ENCODE results near the gene SPAG16.

The SPAG16 gene

GRCh38 chr2:213806125-213806726, 522.0 kb downstream of the SPAG16 start:
- DNase-seq (ENCODE audit: low read depth, low spot score): no peak

- no peak for DNase-seq (ENCODE audit: low read depth, low spot score)
Observed at GRCh38 chr2:213816583-213816982, 532.3 kb downstream of the SPAG16 start.

GRCh38 chr2:213818436-213818835, 534.2 kb downstream of the SPAG16 start:
- no peak for DNase-seq (ENCODE audit: low read depth, low spot score)

- DNase-seq (ENCODE audit: low read depth, low spot score): no peak
Observed at GRCh38 chr2:213834331-213834730, 550.1 kb downstream of the SPAG16 start.

GRCh38 chr2:213834746-213835145, 550.5 kb downstream of the SPAG16 start:
- DNase-seq (ENCODE audit: low read depth, low spot score): no peak

- DNase-seq (ENCODE audit: low read depth, low spot score): no peak
Observed at GRCh38 chr2:213846856-213847255, 562.6 kb downstream of the SPAG16 start.

GRCh38 chr2:213847316-213847715, 563.1 kb downstream of the SPAG16 start:
- DNase-seq (ENCODE audit: low read depth, low spot score): no peak

GRCh38 chr2:213848631-213849030, 564.4 kb downstream of the SPAG16 start:
- DNase-seq (ENCODE audit: low read depth, low spot score): no peak

GRCh38 chr2:213861638-213862037, 577.4 kb downstream of the SPAG16 start:
- no peak for DNase-seq (ENCODE audit: low read depth, low spot score)

- DNase-seq (ENCODE audit: low read depth, low spot score): no peak
Observed at GRCh38 chr2:213862407-213863076, 578.3 kb downstream of the SPAG16 start.

GRCh38 chr2:213863541-213863940, 579.3 kb downstream of the SPAG16 start:
- no peak for DNase-seq (ENCODE audit: low read depth, low spot score)

- DNase-seq (ENCODE audit: low read depth, low spot score): no peak
Observed at GRCh38 chr2:213868526-213868925, 584.3 kb downstream of the SPAG16 start.

GRCh38 chr2:213885485-213885884, 601.2 kb downstream of the SPAG16 start:
- DNase-seq (ENCODE audit: low read depth, low spot score): no peak

GRCh38 chr2:213914510-213914909, 630.2 kb downstream of the SPAG16 start:
- DNase-seq (ENCODE audit: low read depth, low spot score): no peak

- DNase-seq (ENCODE audit: low read depth, low spot score): no peak
Observed at GRCh38 chr2:213920014-213920413, 635.8 kb downstream of the SPAG16 start.

GRCh38 chr2:213923543-213923942, 639.3 kb downstream of the SPAG16 start:
- DNase-seq (ENCODE audit: low read depth, low spot score): no peak

- no peak for DNase-seq (ENCODE audit: low read depth, low spot score)
Observed at GRCh38 chr2:213934560-213934959, 650.3 kb downstream of the SPAG16 start.

- no peak for DNase-seq (ENCODE audit: low read depth, low spot score)
Observed at GRCh38 chr2:213958086-213958485, 673.8 kb downstream of the SPAG16 start.

GRCh38 chr2:213959589-213959988, 675.3 kb downstream of the SPAG16 start:
- DNase-seq (ENCODE audit: low read depth, low spot score): no peak

- DNase-seq (ENCODE audit: low read depth, low spot score): no peak
Observed at GRCh38 chr2:213971536-213971935, 687.3 kb downstream of the SPAG16 start.

GRCh38 chr2:213980883-213981282, 696.6 kb downstream of the SPAG16 start:
- DNase-seq (ENCODE audit: low read depth, low spot score): no peak

- DNase-seq (ENCODE audit: low read depth, low spot score): no peak
Observed at GRCh38 chr2:213989207-213989606, 704.9 kb downstream of the SPAG16 start.

- DNase-seq (ENCODE audit: low read depth, low spot score): no peak
Observed at GRCh38 chr2:213991453-213992108, 707.3 kb downstream of the SPAG16 start.

Data from ELF-1 (cell line).